BLaER1 treated with 17β-estradiol and CSF1 and Interleukin-3, amounts not matched to agents 10 nM and 100 nM (cell line): ENCODE data around the gene MGAT5.

Experiments used
- H3K27ac ChIP-seq, 11 experiments: shearing (Covaris generic); formaldehyde crosslinking; 2 replicates each; pipeline ENCODE4 v1.8.1; 2022
- H3K27me3 ChIP-seq, 11 experiments: shearing (Covaris generic); formaldehyde crosslinking; 2 replicates each; pipeline ENCODE4 v1.8.1; 2022
- H3K36me3 ChIP-seq, 11 experiments: shearing (Covaris generic); formaldehyde crosslinking; 2 replicates each; pipeline ENCODE4 v1.8.1; 2022
- H3K4me1 ChIP-seq, 10 experiments: shearing (Covaris generic); formaldehyde crosslinking; 2 replicates each; pipeline ENCODE4 v1.8.1; 2022
- H3K4me2 ChIP-seq, 11 experiments: shearing (Covaris generic); formaldehyde crosslinking; 2 replicates each; pipeline ENCODE4 v1.8.1; 2022
- H3K4me3 ChIP-seq, 10 experiments: shearing (Covaris generic); formaldehyde crosslinking; 2 replicates each; pipeline ENCODE4 v1.8.1; 2022
- H3K9ac ChIP-seq, 11 experiments: shearing (Covaris generic); formaldehyde crosslinking; 2 replicates each; pipeline ENCODE4 v1.8.1; 2022
- H3K9me3 ChIP-seq, 11 experiments: shearing (Covaris generic); formaldehyde crosslinking; replicated peaks in 1 of 11; 2 replicates each; pipeline ENCODE4 v1.8.1; 2022
- H4K20me1 ChIP-seq, 11 experiments: shearing (Covaris generic); formaldehyde crosslinking; 2 replicates each; pipeline ENCODE4 v1.8.1; 2022
- Cebpa-rat ChIP-seq, 11 experiments: shearing (Covaris generic); IDR thresholded peaks; 2 replicates each; pipeline ENCODE4 v1.8.1; 2022

The MGAT5 gene

DNA sequence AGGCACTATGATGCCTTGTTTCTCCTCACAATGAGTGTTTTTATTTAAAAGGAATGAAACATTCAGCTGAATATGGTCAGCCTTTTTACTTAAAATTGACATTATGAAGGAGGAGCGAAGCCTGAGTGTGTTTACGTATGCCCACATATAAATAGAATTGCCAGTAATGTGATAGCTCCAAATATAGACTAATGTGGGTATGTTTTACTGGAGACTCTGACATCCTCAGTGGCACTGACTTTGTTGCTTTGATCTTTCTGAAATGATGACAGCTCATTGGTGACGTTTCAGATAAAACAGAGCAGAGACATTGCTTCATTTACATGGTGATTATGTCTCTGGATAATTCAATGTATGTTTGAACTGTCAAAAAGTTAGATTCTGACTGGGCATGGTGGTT, 167.0 kb downstream of the MGAT5 start:
- Histone ChIP-seq H3K36me3 (peaks cover 61 to 100% (median 92%) of the 10 kb centered on the region in 11 experiments), H3K9ac (no peak overlapping the region), H3K4me1 (peaks cover 6 to 22% (median 11%) of the 10 kb centered on the region in 10 experiments; a peak in 17 of 20 replicates), H3K27ac (no peak overlapping the region), H3K4me2 (no peak overlapping the region), H3K9me3 (no peaks in the 10 kb centered on the region), H3K4me3 (no peak overlapping the region), H3K27me3 (no peaks in the 10 kb centered on the region), H4K20me1 (peaks cover 0 to 16% (median 0%) of the 10 kb centered on the region in 11 experiments; a peak in 2 of 22 replicates)
- no peak for TF ChIP-seq Cebpa-rat (IDR thresholded peaks at IDR 0.05)

DNA sequence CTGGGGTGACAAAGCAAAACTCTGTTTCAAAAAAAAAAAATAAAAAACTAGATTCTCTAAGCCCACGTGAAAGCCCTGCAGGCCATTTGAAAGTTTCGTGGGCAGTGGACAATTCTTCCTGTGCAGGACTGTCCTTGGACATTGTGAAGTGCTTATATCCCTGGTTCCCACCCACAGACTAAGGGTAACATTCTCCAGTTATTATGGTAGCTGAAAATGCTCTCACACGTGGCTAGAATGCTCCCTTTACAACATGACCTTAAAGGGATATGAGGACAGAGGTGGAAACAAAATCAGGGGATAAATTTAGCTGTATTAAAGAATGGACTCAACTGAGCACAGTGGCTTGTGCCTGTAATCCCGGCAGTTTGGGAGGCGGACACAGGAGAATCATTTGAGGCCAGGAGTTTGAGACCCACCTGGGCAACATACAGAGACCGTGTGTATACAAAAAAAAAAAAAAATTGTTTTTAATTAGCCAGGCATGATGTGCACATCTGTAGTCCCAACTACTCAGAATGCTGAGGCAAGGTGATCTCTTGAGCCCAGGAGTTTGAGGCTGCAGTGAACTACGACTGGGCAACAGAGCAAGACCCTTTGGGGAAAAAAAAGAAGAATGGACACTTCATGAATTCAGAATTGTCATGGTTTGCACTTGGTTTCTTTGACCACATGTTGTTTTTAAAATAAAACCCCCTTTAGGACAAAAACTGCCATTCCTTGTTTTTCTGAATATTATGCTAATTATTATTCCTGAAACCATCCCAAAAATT, 167.9 kb downstream of the MGAT5 start:
- H3K4me1 ChIP-seq, result peaks cover 9 to 30% (median 16%) of the 10 kb centered on the region in 10 experiments; a peak in 17 of 20 replicates
- peaks cover 0 to 11% (median 0%) of the 10 kb centered on the region in 11 experiments; a peak in 2 of 22 replicates for H4K20me1 ChIP-seq
- no peak overlapping the region for H3K4me3 ChIP-seq
- H3K9ac ChIP-seq, result no peak overlapping the region
- no peaks in the 10 kb centered on the region for H3K27me3 ChIP-seq
- H3K9me3 ChIP-seq, result no peaks in the 10 kb centered on the region
- no peak for TF ChIP-seq Cebpa-rat (IDR thresholded peaks at IDR 0.05)
- H3K36me3 ChIP-seq, result peaks cover 65 to 100% (median 92%) of the 10 kb centered on the region in 11 experiments
- H3K4me2 ChIP-seq, result no peak overlapping the region
- no peak overlapping the region for H3K27ac ChIP-seq

DNA sequence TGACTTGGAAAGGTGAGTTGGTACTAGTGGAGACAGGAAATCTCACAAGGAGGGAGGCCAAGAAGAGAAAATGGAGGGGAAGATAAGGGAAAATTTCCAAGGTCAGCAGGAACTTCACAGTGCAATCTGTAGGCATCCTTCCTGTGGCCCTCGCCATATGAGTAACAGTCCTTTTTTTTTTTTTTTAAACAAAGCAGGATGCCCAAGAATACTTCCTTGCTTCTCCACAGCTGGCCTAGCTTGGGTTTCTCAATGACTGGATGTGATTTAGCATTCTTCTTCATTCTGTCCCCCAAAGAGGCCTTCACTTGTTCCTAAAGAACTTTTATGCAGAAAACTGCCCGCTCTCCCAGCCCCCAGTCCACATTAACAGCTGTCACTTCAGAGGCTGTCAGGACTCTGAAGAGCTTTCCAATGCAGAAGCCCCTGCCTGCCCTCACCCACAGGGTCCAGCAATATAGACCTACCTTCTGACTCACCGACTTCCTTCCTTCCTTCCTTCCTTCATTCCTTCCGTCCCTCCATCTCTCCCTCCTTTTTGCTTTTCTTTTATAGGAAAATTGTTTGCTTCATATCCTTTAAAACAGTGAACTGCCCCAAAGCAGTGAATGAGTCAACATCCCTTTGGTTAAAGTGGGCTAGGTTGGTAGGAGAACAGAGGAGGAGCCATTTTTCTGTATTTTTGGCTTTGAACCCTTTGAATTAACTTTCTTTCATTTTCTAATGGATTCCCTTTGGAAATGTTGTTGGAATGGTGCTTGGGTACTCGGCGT, 172.0 kb downstream of the MGAT5 start:
- H3K9me3 ChIP-seq, result no peaks in the 10 kb centered on the region
- H3K36me3 ChIP-seq, result peaks cover 87 to 100% (median 98%) of the 10 kb centered on the region in 11 experiments
- H3K4me1 ChIP-seq, result peaks cover 0 to 32% (median 14%) of the 10 kb centered on the region in 10 experiments; a peak in 15 of 20 replicates
- H3K9ac ChIP-seq, result no peak overlapping the region
- peaks cover 0 to 6% (median 0%) of the 10 kb centered on the region in 11 experiments; a peak in 2 of 22 replicates for H4K20me1 ChIP-seq
- H3K4me3 ChIP-seq, result no peak overlapping the region
- H3K27ac ChIP-seq, result peak overlapping the region in 8 of 11 experiments; percentile 5 to 44 (median 22); a peak in 8 of 22 replicates
- no peak for TF ChIP-seq Cebpa-rat (IDR thresholded peaks at IDR 0.05)
- peak overlapping the region in 9 of 11 experiments; percentile 20 to 71 (median 56); a peak in 17 of 22 replicates for H3K4me2 ChIP-seq
- no peaks in the 10 kb centered on the region for H3K27me3 ChIP-seq

DNA sequence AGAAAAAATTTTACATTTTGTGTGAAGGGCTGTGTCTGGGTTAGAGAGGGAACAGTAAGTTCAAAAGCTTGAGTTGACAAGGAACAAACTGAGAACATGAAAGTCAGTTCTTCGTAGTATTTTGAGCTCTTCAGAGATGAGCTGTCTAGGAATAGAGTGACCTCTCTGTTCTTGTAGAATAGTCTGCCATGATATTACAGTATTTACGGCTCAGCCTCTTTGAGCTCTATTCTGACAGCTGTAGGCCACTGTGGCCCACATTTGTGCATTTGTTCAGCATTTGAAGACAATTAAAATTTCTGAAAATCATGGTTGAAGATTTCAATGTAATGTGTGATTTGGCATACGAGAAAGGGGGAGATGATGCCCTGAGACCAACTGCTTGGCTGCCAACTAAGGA, 172.8 kb downstream of the MGAT5 start:
- peaks cover 89 to 100% (median 98%) of the 10 kb centered on the region in 11 experiments for H3K36me3 ChIP-seq
- peaks cover 0 to 32% (median 14%) of the 10 kb centered on the region in 10 experiments; a peak in 15 of 20 replicates for H3K4me1 ChIP-seq
- no peaks in the 10 kb centered on the region for H3K27me3 ChIP-seq
- no peak overlapping the region for H3K9ac ChIP-seq
- no peak for TF ChIP-seq Cebpa-rat (IDR thresholded peaks at IDR 0.05)
- H3K9me3 ChIP-seq, result no peaks in the 10 kb centered on the region
- no peak overlapping the region for H3K4me3 ChIP-seq
- peak overlapping the region in 3 of 11 experiments; percentile 29 to 44 (median 29); a peak in 3 of 22 replicates for H3K27ac ChIP-seq
- peak overlapping the region in 2 of 11 experiments; percentile 57 to 71; a peak in 4 of 22 replicates for H3K4me2 ChIP-seq
- H4K20me1 ChIP-seq, result peaks cover 0 to 6% (median 0%) of the 10 kb centered on the region in 11 experiments; a peak in 2 of 22 replicates

DNA sequence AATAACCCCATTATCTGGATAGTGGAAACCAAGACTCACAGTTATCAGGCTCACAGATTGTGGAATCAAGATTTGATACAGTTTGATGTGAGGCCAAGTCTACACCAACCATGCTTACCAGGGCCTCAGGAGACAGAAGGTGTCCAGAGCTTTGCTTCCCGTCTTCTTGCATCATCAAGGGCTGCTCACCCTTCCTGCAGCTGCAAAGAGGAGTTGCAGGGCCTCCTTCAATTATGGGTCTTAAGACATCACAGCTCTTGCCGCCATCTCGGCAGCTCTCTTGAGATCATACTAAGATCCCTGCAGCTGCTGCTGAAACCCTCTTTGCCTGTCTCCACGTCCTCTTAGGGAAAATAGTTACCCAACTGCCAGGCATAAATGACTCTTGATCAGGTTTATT, 176.0 kb downstream of the MGAT5 start:
- Histone ChIP-seq H3K27ac (no peak overlapping the region), H4K20me1 (peaks cover 0 to 10% (median 0%) of the 10 kb centered on the region in 11 experiments; a peak in 2 of 22 replicates), H3K9me3 (no peaks in the 10 kb centered on the region), H3K9ac (no peak overlapping the region), H3K4me2 (no peak overlapping the region), H3K4me3 (no peak overlapping the region), H3K27me3 (no peaks in the 10 kb centered on the region), H3K36me3 (peaks cover 89 to 100% (median 98%) of the 10 kb centered on the region in 11 experiments), H3K4me1 (peaks cover 0 to 24% (median 14%) of the 10 kb centered on the region in 10 experiments; a peak in 15 of 20 replicates)
- TF ChIP-seq Cebpa-rat (IDR thresholded peaks at IDR 0.05), result peak in 2 of 11 experiments; percentile 10 to 13; a peak in 1 of 22 replicates

DNA sequence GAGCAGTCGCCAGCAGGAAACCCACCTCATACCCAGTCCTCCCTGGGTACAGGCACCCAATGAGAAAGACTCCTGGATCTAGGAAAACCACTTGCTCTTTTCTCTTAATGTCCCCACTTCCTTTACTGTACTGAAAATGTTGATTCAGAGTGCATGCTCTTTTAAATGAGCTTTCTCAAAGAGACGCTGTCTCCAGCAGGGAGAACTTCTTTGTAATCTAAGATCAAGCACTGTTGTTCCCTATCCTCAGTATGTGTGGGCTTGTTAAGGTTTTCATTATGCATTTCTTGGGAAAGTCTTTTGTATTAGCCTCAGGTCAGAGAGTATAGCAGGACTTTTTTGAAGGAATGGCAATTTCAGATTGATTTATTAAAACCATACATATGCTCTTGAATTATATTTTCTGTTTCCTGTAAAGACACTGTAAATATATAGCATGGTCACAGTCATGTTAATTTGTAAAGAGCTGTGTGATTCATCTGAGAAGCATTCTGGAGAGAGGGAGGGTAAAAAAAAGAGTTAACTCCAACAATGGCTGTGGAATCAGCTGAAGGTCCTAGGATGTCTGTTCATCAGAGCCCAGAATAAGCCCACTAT, 178.1 kb downstream of the MGAT5 start:
- H3K9me3 ChIP-seq, result no peaks in the 10 kb centered on the region
- peaks cover 0 to 10% (median 0%) of the 10 kb centered on the region in 11 experiments; a peak in 3 of 22 replicates for H4K20me1 ChIP-seq
- no peak overlapping the region for H3K4me3 ChIP-seq
- H3K4me1 ChIP-seq, result peaks cover 0 to 8% (median 0%) of the 10 kb centered on the region in 10 experiments; a peak in 1 of 20 replicates
- peaks cover 99 to 100% (median 100%) of the 10 kb centered on the region in 11 experiments for H3K36me3 ChIP-seq
- no peaks in the 10 kb centered on the region for H3K27me3 ChIP-seq
- H3K9ac ChIP-seq, result no peak overlapping the region
- TF ChIP-seq Cebpa-rat (IDR thresholded peaks at IDR 0.05), result no peak
- no peak overlapping the region for H3K27ac ChIP-seq
- H3K4me2 ChIP-seq, result no peak overlapping the region

DNA sequence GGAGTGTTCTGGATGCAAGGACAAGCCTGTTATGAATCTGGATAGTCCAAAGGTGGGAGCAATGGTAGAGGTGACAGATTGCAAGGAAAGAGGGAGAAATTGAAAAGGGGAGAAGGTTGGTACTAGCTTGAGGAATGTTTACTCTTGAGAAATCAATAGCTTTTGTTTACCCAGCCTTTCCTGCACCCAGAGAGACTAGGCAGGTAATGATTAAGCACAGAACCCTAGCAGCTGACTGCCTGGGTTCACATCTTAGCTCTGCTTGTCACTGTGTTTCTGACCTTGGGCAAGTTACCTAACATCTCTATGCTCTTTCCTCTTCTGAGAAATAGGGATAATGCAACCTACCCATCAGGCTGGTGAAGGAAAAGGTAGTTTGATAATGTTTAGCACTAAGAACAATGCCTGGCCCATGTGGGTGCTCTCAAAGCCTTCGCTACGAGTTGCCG, 178.6 kb downstream of the MGAT5 start:
- Histone ChIP-seq H3K9me3 (no peaks in the 10 kb centered on the region), H3K4me3 (no peak overlapping the region), H3K9ac (no peak overlapping the region), H3K4me1 (0 out of 20 replicates have a peak, but pooled peaks cover 0 to 5% (median 0%) of the 10 kb centered on the region in 10 experiments), H3K36me3 (peaks cover 99 to 100% (median 100%) of the 10 kb centered on the region in 11 experiments), H3K27me3 (no peaks in the 10 kb centered on the region), H3K27ac (no peak overlapping the region), H4K20me1 (peaks cover 0 to 10% (median 0%) of the 10 kb centered on the region in 11 experiments; a peak in 3 of 22 replicates), H3K4me2 (no peak overlapping the region)
- no peak for TF ChIP-seq Cebpa-rat (IDR thresholded peaks at IDR 0.05)

DNA sequence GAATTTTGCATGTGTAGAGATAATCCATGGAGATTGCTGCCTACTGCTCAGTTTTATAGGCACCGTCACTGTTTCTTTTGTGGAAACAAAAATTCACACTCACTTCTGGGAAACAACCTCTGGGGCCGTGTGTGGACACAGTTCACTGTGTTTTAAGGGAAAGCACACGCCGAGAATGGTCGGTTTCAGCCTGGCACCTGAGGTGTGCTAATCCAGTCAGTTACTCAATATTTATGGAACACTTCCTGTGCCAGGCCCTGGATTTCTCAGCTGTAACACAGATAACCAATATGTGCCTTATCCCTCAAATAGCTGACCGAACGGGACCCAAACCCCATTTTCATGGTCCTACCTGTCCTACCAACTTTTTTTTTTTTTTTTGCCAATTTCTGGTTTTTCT, 179.6 kb downstream of the MGAT5 start:
- Histone ChIP-seq H3K27me3 (no peaks in the 10 kb centered on the region), H3K27ac (no peak overlapping the region), H4K20me1 (peaks cover 0 to 10% (median 0%) of the 10 kb centered on the region in 11 experiments; a peak in 3 of 22 replicates), H3K9me3 (no peaks in the 10 kb centered on the region), H3K36me3 (peaks cover 97 to 100% (median 99%) of the 10 kb centered on the region in 11 experiments), H3K9ac (no peak overlapping the region), H3K4me2 (no peak overlapping the region), H3K4me3 (no peak overlapping the region), H3K4me1 (0 out of 20 replicates have a peak, but pooled peaks cover 0 to 5% (median 0%) of the 10 kb centered on the region in 10 experiments)
- no peak for TF ChIP-seq Cebpa-rat (IDR thresholded peaks at IDR 0.05)
